Activated naive CD8-positive, alpha-beta T cell treated with anti-CD3 and anti-CD28 coated beads for 36 hours (primary cell): ENCODE measurements around the gene CSF2RB. TPM values are rescaled to one million over a fixed set of nuclear protein-coding genes. Genes with fewer than 3 reads are reported as not detected.

ENCODE experiments used
- DNase-seq: peaks from one replicate; pipeline ENCODE4 v3.0.0; 2021
- H3K27ac Mint-ChIP-seq: one replicate; pipeline ENCODE4 v1.8.0; 2022; ENCODE audit warnings: mild to moderate bottlenecking, moderate library complexity, mixed read lengths
- H3K27me3 Mint-ChIP-seq: one replicate; pipeline ENCODE4 v1.8.0; 2022; ENCODE audit warnings: mild to moderate bottlenecking, mixed read lengths
- H3K36me3 Mint-ChIP-seq: one replicate; pipeline ENCODE4 v1.8.0; 2021; ENCODE audit warnings: mild to moderate bottlenecking, mixed read lengths
- H3K4me1 Mint-ChIP-seq: one replicate; pipeline ENCODE4 v1.8.0; 2021; ENCODE audit warnings: mixed read lengths
- H3K4me3 Mint-ChIP-seq: one replicate; pipeline ENCODE4 v1.8.0; 2022; ENCODE audit warnings: mild to moderate bottlenecking, moderate library complexity, mixed read lengths
- H3K9me3 Mint-ChIP-seq: one replicate; pipeline ENCODE4 v1.8.0; 2022; ENCODE audit warnings: mixed read lengths
- total RNA-seq, 2 experiments: library from RNA; stranded (reverse); gene quantifications; one replicate each; pipeline ENCODE4 v1.2.3, GENCODE V29; 2021

Gene CSF2RB
- total RNA-seq, 2 experiments from 2014 or later, result 0.14 to 0.31 TPM

GRCh38 chr22:36934418-36935312 lies 21.2 kb downstream of the CSF2RB start:
- no peak overlapping the region for H3K4me3 Mint-ChIP-seq
- DNase-seq, result no peak
- H3K4me1 Mint-ChIP-seq, result no peaks in the 10 kb centered on the region
- H3K36me3 Mint-ChIP-seq, result no peaks in the 10 kb centered on the region
- no peak overlapping the region for H3K27ac Mint-ChIP-seq
- no peaks in the 10 kb centered on the region for H3K9me3 Mint-ChIP-seq
- H3K27me3 Mint-ChIP-seq, result no peaks in the 10 kb centered on the region

- Mint-ChIP-seq H3K9me3 (no peaks in the 10 kb centered on the region), H3K36me3 (no peaks in the 10 kb centered on the region), H3K4me1 (no peaks in the 10 kb centered on the region), H3K27me3 (no peaks in the 10 kb centered on the region), H3K27ac (no peak overlapping the region), H3K4me3 (no peak overlapping the region)
- DNase-seq, result no peak
These were observed 21.8 kb downstream of the CSF2RB start for GRCh38 chr22:36935313-36935610.

- Mint-ChIP-seq H3K9me3 (no peaks in the 10 kb centered on the region), H3K36me3 (no peaks in the 10 kb centered on the region), H3K4me1 (no peaks in the 10 kb centered on the region), H3K27ac (no peak overlapping the region), H3K4me3 (no peak overlapping the region), H3K27me3 (no peaks in the 10 kb centered on the region)
- DNase-seq, result no peak
These were observed 22.3 kb downstream of the CSF2RB start for GRCh38 chr22:36935694-36936093.

- H3K4me1 Mint-ChIP-seq, result no peaks in the 10 kb centered on the region
- no peak for DNase-seq
- no peak overlapping the region for H3K4me3 Mint-ChIP-seq
- no peak overlapping the region for H3K27ac Mint-ChIP-seq
- no peaks in the 10 kb centered on the region for H3K9me3 Mint-ChIP-seq
- H3K36me3 Mint-ChIP-seq, result no peaks in the 10 kb centered on the region
- peaks cover 5% of the 10 kb centered on the region for H3K27me3 Mint-ChIP-seq
These were observed 23.1 kb downstream of the CSF2RB start for GRCh38 chr22:36936362-36937116.

GRCh38 chr22:36937319-36938027 lies 24.0 kb downstream of the CSF2RB start:
- Mint-ChIP-seq H3K9me3 (no peaks in the 10 kb centered on the region), H3K36me3 (no peaks in the 10 kb centered on the region)

GRCh38 chr22:36938028-36938425 lies 24.6 kb downstream of the CSF2RB start:
- no peaks in the 10 kb centered on the region for H3K4me1 Mint-ChIP-seq
- peaks cover 9% of the 10 kb centered on the region for H3K27me3 Mint-ChIP-seq
- no peak overlapping the region for H3K4me3 Mint-ChIP-seq
- no peaks in the 10 kb centered on the region for H3K36me3 Mint-ChIP-seq
- no peak for DNase-seq
- H3K27ac Mint-ChIP-seq, result no peak overlapping the region
- no peaks in the 10 kb centered on the region for H3K9me3 Mint-ChIP-seq

More at GRCh38 chr22:36937319-36938027, 24.0 kb downstream of the CSF2RB start:
- DNase-seq, result no peak
- Mint-ChIP-seq H3K27me3 (peaks cover 9% of the 10 kb centered on the region), H3K4me1 (no peaks in the 10 kb centered on the region), H3K4me3 (no peak overlapping the region), H3K27ac (no peak overlapping the region)

GRCh38 chr22:36938886-36939285 lies 25.5 kb downstream of the CSF2RB start:
- H3K27me3 Mint-ChIP-seq, result peaks cover 9% of the 10 kb centered on the region
- H3K4me3 Mint-ChIP-seq, result no peak overlapping the region
- H3K36me3 Mint-ChIP-seq, result no peaks in the 10 kb centered on the region
- no peaks in the 10 kb centered on the region for H3K9me3 Mint-ChIP-seq
- H3K27ac Mint-ChIP-seq, result no peak overlapping the region
- no peaks in the 10 kb centered on the region for H3K4me1 Mint-ChIP-seq
- no peak for DNase-seq

- peak; percentile 8 for DNase-seq
- Mint-ChIP-seq H3K36me3 (no peaks in the 10 kb centered on the region), H3K27me3 (peaks cover 9% of the 10 kb centered on the region), H3K4me3 (no peak overlapping the region), H3K9me3 (no peaks in the 10 kb centered on the region), H3K27ac (no peak overlapping the region), H3K4me1 (no peaks in the 10 kb centered on the region)
These were observed 27.2 kb downstream of the CSF2RB start for GRCh38 chr22:36940676-36941075.

GRCh38 chr22:36942556-36942955 lies 29.1 kb downstream of the CSF2RB start:
- H3K9me3 Mint-ChIP-seq, result no peaks in the 10 kb centered on the region
- H3K27me3 Mint-ChIP-seq, result peaks cover 9% of the 10 kb centered on the region
- no peak overlapping the region for H3K4me3 Mint-ChIP-seq
- no peak for DNase-seq
- H3K4me1 Mint-ChIP-seq, result no peaks in the 10 kb centered on the region
- H3K27ac Mint-ChIP-seq, result no peak overlapping the region
- no peaks in the 10 kb centered on the region for H3K36me3 Mint-ChIP-seq

GRCh38 chr22:36946421-36947158 lies 33.2 kb downstream of the CSF2RB start:
- no peaks in the 10 kb centered on the region for H3K4me1 Mint-ChIP-seq
- no peaks in the 10 kb centered on the region for H3K36me3 Mint-ChIP-seq
- no peaks in the 10 kb centered on the region for H3K9me3 Mint-ChIP-seq
- H3K4me3 Mint-ChIP-seq, result no peak overlapping the region
- no peak for DNase-seq
- no peak overlapping the region for H3K27ac Mint-ChIP-seq
- H3K27me3 Mint-ChIP-seq, result peaks cover 13% of the 10 kb centered on the region

GRCh38 chr22:36948273-36949225 lies 35.1 kb downstream of the CSF2RB start:
- Mint-ChIP-seq H3K4me3 (no peak overlapping the region), H3K4me1 (no peaks in the 10 kb centered on the region), H3K27ac (no peak overlapping the region), H3K27me3 (peaks cover 11% of the 10 kb centered on the region), H3K9me3 (no peaks in the 10 kb centered on the region), H3K36me3 (no peaks in the 10 kb centered on the region)
- DNase-seq, result no peak

- Mint-ChIP-seq H3K27me3 (peaks cover 15% of the 10 kb centered on the region), H3K9me3 (no peaks in the 10 kb centered on the region), H3K27ac (no peak overlapping the region), H3K4me3 (no peak overlapping the region), H3K4me1 (no peaks in the 10 kb centered on the region), H3K36me3 (peaks cover 2% of the 10 kb centered on the region)
- no peak for DNase-seq
These were observed 37.6 kb downstream of the CSF2RB start for GRCh38 chr22:36950797-36951590.

- H3K27ac Mint-ChIP-seq, result no peak overlapping the region
- DNase-seq, result no peak
- peaks cover 4% of the 10 kb centered on the region for H3K9me3 Mint-ChIP-seq
- no peaks in the 10 kb centered on the region for H3K4me1 Mint-ChIP-seq
- peaks cover 2% of the 10 kb centered on the region for H3K36me3 Mint-ChIP-seq
- H3K27me3 Mint-ChIP-seq, result peaks cover 15% of the 10 kb centered on the region
- H3K4me3 Mint-ChIP-seq, result no peak overlapping the region
These were observed 38.3 kb downstream of the CSF2RB start for GRCh38 chr22:36951746-36952145.
